Upper lobe of right lung (tissue), 1 donor: ENCODE results near the gene HERC3. TPM values are rescaled to one million over a fixed set of nuclear protein-coding genes. Genes with fewer than 3 reads are reported as not detected.

Experiments
- ATAC-seq: fragments of 200-7000 bp; cut with Tn5 transposase; one replicate; pipeline ENCODE4 v1.9.1; 2020; ENCODE audit warnings: mild to moderate bottlenecking, moderate library complexity
- DNase-seq: peaks from one replicate; pipeline ENCODE4 v3.0.0-alpha.2; 2020
- H3K27ac ChIP-seq: fragments of 200-600 bp; one replicate; pipeline ENCODE4 v1.8.0; 2022
- H3K27me3 ChIP-seq: fragments of 200-600 bp; one replicate; pipeline ENCODE4 v1.8.0; 2022; ENCODE audit warnings: mild to moderate bottlenecking
- H3K36me3 ChIP-seq: fragments of 200-600 bp; one replicate; pipeline ENCODE4 v1.8.0; 2022
- H3K4me1 ChIP-seq: fragments of 200-600 bp; one replicate; pipeline ENCODE4 v1.8.0; 2022
- H3K4me3 ChIP-seq: fragments of 200-600 bp; one replicate; pipeline ENCODE4 v1.8.0; 2022; ENCODE audit warnings: mild to moderate bottlenecking
- H3K9me3 ChIP-seq: fragments of 200-600 bp; one replicate; pipeline ENCODE4 v1.8.0; 2022
- intact Hi-C: fragments of 100-400 bp; cut with DNase I; formaldehyde crosslinking; loops from one replicate; pipeline ENCODE4 v1.11.0; 2022
- total RNA-seq: library from RNA; stranded (reverse); fragmentation: NEBNext Ultra II Directional; extraction: Animal tissue kit (Norgen Biotek cat#: 25700); gene quantifications from one replicate; pipeline ENCODE4 v1.2.1, GENCODE V29; 2021
- TF ChIP-seq, protein P1 (sequence below): fragments of 200-600 bp; IDR thresholded peaks from one replicate; pipeline ENCODE4 v1.8.0; 2022; ENCODE audit warnings: antibody characterized with exemption
- donor health status: DM: no; HTN: yes; CAD: no; lungs with severe emphysema.

Gene HERC3
- total RNA-seq, 1 donor from 2014 or later, result 50.0 TPM

DNA sequence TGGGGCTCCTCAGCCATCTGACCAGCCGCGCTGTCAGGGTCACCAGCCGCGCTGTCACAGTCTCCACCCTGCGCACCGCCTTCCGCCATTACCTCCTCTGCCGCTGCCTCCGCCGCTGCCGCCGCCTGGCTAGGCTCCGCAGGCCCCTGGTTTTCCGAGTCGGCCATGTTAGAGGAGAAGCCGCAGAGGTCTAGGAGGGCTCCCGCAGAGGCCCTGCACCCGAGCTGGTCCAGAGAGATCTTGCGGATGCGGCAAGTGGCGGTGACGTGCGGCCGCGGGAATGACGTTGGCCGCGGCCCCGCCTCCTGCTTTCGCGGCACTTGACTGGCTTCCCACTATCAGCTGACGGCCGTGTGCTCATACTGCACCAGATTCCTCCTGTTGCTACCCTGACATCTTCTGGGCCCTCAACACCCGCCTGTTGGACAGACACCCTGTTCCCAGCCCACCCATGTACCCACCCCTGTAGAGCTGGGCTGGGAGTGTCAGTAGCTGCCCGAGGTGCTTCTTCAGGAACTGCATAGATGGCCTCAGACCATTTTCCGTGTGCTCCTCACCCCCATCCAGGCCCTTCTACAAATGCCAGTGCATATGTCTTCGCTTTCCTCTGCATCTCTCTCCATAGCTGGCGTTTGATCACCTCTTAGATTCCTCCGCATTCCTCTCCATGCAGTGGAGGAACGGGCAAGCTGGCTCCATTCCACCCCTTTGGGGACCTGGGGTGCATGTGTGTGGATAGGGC lies 105.5 kb downstream of the HERC3 start, which contains the start of gene NAP1L5:
Gene NAP1L5, minus strand, starts transcription at position 242 of the 742 bp plus-strand sequence. Its CDS starts 75 bp downstream, at position 167.
- ATAC-seq, result peak; percentile 91
- Histone ChIP-seq H3K4me1 (no peaks in the 10 kb centered on the region), H3K36me3 (no peaks in the 10 kb centered on the region), H3K9me3 (no peaks in the 10 kb centered on the region), H3K4me3 (peak within 1 kb of the TSS; percentile 56), H3K27ac (peak within 1 kb of the TSS; percentile 61), H3K27me3 (no peaks in the 10 kb centered on the region)
- intact Hi-C loops, result no loop called here
- DNase-seq, result peak; percentile 79
- TF ChIP-seq, protein P1, sequence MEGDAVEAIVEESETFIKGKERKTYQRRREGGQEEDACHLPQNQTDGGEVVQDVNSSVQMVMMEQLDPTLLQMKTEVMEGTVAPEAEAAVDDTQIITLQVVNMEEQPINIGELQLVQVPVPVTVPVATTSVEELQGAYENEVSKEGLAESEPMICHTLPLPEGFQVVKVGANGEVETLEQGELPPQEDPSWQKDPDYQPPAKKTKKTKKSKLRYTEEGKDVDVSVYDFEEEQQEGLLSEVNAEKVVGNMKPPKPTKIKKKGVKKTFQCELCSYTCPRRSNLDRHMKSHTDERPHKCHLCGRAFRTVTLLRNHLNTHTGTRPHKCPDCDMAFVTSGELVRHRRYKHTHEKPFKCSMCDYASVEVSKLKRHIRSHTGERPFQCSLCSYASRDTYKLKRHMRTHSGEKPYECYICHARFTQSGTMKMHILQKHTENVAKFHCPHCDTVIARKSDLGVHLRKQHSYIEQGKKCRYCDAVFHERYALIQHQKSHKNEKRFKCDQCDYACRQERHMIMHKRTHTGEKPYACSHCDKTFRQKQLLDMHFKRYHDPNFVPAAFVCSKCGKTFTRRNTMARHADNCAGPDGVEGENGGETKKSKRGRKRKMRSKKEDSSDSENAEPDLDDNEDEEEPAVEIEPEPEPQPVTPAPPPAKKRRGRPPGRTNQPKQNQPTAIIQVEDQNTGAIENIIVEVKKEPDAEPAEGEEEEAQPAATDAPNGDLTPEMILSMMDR, result no peak

- H3K36me3 ChIP-seq, result no peaks in the 10 kb centered on the region
- H3K9me3 ChIP-seq, result no peaks in the 10 kb centered on the region
- H3K27me3 ChIP-seq, result no peaks in the 10 kb centered on the region
- DNase-seq, result no peak
- TF ChIP-seq, protein P1, result no peak
- H3K4me3 ChIP-seq, result no peak overlapping the region
- intact Hi-C loops, result no loop called here
- H3K4me1 ChIP-seq, result no peaks in the 10 kb centered on the region
- H3K27ac ChIP-seq, result no peak overlapping the region
- no peak for ATAC-seq
Measured at GRCh38 chr4:88698519-88698918, 106.2 kb downstream of the HERC3 start.

- TF ChIP-seq, protein P1, result no peak
- H3K36me3 ChIP-seq, result peaks cover 33% of the 10 kb centered on the region
- intact Hi-C loops, result no loop called here
- DNase-seq (no peak), ATAC-seq (no peak)
- H3K4me1 ChIP-seq, result no peaks in the 10 kb centered on the region
- no peak overlapping the region for H3K27ac ChIP-seq
- no peaks in the 10 kb centered on the region for H3K27me3 ChIP-seq
- H3K4me3 ChIP-seq, result no peak overlapping the region
- no peaks in the 10 kb centered on the region for H3K9me3 ChIP-seq
Measured at GRCh38 chr4:88702782-88703181, 110.5 kb downstream of the HERC3 start.

DNA sequence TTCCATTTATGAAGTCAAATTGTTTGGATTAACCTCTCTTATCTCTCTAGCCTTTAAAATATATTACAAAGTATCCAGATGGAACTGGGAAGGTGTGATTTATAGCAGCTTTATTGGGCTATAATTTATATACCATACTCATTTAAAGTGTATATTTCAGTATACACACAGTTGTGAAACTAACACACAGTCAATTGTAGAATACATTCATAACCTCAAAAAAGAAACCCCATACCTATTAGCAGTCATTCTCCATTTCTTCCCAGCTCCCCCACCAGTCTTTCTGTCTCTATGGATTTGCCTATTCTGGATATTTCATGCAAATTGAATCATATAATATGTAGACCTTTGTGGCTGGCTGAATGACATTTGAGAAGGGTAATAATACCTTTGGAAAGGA lies 112.9 kb downstream of the HERC3 start:
- H3K4me3 ChIP-seq, result no peak overlapping the region
- peaks cover 41% of the 10 kb centered on the region for H3K36me3 ChIP-seq
- no peaks in the 10 kb centered on the region for H3K9me3 ChIP-seq
- TF ChIP-seq, protein P1, result no peak
- no peaks in the 10 kb centered on the region for H3K27me3 ChIP-seq
- H3K4me1 ChIP-seq, result no peaks in the 10 kb centered on the region
- H3K27ac ChIP-seq, result no peak overlapping the region
- intact Hi-C loops, result no loop called here
- DNase-seq (no peak), ATAC-seq (no peak)

DNA sequence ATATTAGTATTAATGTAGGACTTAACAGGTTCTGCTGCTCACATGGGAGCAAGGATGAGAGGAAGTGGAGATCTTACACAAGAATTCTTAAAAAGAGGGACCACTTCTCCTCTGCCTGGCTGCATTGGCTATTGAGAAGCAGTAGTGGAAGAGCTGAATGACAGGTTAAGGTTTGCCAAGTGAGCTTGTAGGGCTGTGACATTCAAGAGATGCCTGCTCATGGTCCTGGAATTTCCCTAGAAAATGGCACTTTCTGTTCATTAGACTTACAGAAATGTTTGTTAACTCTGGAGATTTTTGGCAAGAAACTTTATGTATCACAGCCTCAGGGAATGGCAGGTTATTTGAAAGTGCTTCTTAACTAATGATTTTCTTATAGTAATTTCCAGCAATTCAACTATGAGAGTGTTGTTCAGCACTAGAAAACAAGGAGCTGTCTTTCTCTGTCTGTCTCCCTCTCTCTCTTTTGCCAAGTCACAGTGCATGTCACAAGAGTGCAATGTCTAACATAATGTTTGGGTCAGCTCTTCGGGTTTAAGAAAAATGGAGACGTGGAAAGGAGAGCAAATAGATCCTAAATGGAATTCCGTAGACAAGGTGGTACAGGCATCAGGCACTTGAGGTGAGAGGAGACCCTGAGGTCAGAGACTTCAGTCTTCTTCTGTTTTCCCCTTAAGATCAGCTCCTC lies 113.7 kb downstream of the HERC3 start:
- Histone ChIP-seq H3K4me3 (no peak overlapping the region), H3K27me3 (no peaks in the 10 kb centered on the region), H3K36me3 (peaks cover 49% of the 10 kb centered on the region), H3K27ac (no peak overlapping the region), H3K9me3 (no peaks in the 10 kb centered on the region), H3K4me1 (no peaks in the 10 kb centered on the region)
- TF ChIP-seq, protein P1, result no peak
- DNase-seq (no peak), ATAC-seq (no peak)
- intact Hi-C loops, result no loop called here
